Lower lobe of right lung (tissue), 2 donors: ENCODE measurements around the gene HSD17B2. TPM values are rescaled to one million over a fixed set of nuclear protein-coding genes. Genes with fewer than 3 reads are reported as not detected.
"Not testable (repeated sequence)": the region's sequence is repeated elsewhere in the genome, so short reads cannot be mapped to it uniquely, and the experiment has no call there.

Experiments used
- ATAC-seq, 2 donors: fragments of 200-7000 bp; cut with Tn5 transposase; one replicate each; pipeline ENCODE4 v1.9.1; 2020 to 2022; ENCODE audit warnings: mild to moderate bottlenecking in 2 of 2, moderate library complexity in 2 of 2
- DNase-seq: peaks from one replicate; pipeline ENCODE4 v3.0.0-alpha.2; 2020
- H3K27ac ChIP-seq: fragments of 200-600 bp; one replicate; pipeline ENCODE4 v1.8.0; 2022
- H3K27me3 ChIP-seq: fragments of 200-600 bp; one replicate; pipeline ENCODE4 v1.8.0; 2022; ENCODE audit warnings: low read depth
- H3K36me3 ChIP-seq: fragments of 200-600 bp; one replicate; pipeline ENCODE4 v1.8.0; 2022; ENCODE audit warnings: mild to moderate bottlenecking
- H3K4me1 ChIP-seq: fragments of 200-600 bp; one replicate; pipeline ENCODE4 v1.8.0; 2022
- H3K4me3 ChIP-seq: fragments of 200-600 bp; one replicate; pipeline ENCODE4 v1.8.0; 2022; ENCODE audit warnings: mild to moderate bottlenecking
- H3K9me3 ChIP-seq: fragments of 200-600 bp; one replicate; pipeline ENCODE4 v1.8.0; 2022
- intact Hi-C: fragments of 100-400 bp; cut with DNase I; formaldehyde crosslinking; loops from one replicate; pipeline ENCODE4 v1.11.0; 2022
- total RNA-seq: library from RNA; stranded (reverse); fragmentation: NEBNext Ultra II Directional; extraction: Animal tissue kit (Norgen Biotek cat#: 25700); gene quantifications from one replicate; pipeline ENCODE4 v1.2.1, GENCODE V29; 2021
- TF ChIP-seq, protein P1 (sequence below): fragments of 200-600 bp; IDR thresholded peaks from one replicate; pipeline ENCODE4 v1.8.0; 2022; ENCODE audit warnings: antibody characterized with exemption, mild to moderate bottlenecking
- donor health status: DM: no; HTN: yes; CAD: no; lungs with severe emphysema.

HSD17B2 gene
- total RNA-seq, 1 donor from 2014 or later: 2.9 TPM

DNA sequence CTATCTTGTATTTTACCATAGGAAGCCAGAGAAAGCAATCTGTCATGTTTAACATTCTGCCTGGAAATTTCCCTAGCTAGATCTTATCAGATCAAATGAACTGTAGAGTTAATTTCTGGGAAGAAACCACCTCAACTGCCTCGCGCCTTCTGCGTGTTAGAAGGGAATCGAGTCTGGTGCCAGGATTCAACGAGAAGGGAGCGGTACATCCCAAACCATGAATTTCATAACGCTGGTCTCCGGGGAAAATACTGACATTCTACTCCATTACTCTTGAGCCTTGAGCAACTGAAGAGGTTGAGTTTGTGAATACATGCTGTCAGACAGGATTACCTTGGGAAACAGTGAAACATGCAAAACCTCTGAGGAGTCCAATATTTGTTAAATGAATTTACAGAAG lies 99.8 kb downstream of the HSD17B2 start:
- no peaks in the 10 kb centered on the region for H3K36me3 ChIP-seq
- intact Hi-C loops: no loop called here
- H3K4me1 ChIP-seq: no peaks in the 10 kb centered on the region
- H3K27ac ChIP-seq: no peak overlapping the region
- ATAC-seq (no peak), DNase-seq (no peak)
- H3K27me3 ChIP-seq: no peaks in the 10 kb centered on the region
- no peaks in the 10 kb centered on the region for H3K9me3 ChIP-seq
- TF ChIP-seq, protein P1, sequence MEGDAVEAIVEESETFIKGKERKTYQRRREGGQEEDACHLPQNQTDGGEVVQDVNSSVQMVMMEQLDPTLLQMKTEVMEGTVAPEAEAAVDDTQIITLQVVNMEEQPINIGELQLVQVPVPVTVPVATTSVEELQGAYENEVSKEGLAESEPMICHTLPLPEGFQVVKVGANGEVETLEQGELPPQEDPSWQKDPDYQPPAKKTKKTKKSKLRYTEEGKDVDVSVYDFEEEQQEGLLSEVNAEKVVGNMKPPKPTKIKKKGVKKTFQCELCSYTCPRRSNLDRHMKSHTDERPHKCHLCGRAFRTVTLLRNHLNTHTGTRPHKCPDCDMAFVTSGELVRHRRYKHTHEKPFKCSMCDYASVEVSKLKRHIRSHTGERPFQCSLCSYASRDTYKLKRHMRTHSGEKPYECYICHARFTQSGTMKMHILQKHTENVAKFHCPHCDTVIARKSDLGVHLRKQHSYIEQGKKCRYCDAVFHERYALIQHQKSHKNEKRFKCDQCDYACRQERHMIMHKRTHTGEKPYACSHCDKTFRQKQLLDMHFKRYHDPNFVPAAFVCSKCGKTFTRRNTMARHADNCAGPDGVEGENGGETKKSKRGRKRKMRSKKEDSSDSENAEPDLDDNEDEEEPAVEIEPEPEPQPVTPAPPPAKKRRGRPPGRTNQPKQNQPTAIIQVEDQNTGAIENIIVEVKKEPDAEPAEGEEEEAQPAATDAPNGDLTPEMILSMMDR: no peak
- no peak overlapping the region for H3K4me3 ChIP-seq

DNA sequence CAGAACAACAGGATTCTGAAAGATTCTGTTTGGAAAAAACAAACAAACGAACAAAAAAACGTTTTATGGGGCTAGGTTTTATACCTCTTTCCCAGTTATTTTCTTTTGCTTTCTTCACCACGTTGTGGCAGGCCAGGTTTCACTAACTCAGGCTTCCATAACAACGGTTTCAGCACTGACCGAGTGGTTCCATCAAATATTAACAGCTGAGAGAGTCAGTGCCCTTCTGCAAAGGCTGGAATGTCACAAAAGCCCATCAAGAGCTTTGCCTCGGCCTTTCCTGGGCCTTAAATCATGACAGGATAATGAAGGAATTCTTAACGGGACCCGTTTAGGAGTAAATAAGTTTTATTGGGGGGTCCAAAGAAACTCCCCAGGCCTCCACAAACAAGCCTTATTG lies 100.8 kb downstream of the HSD17B2 start:
- no peak overlapping the region for H3K4me3 ChIP-seq
- TF ChIP-seq, protein P1: no peak
- no peaks in the 10 kb centered on the region for H3K27me3 ChIP-seq
- no peaks in the 10 kb centered on the region for H3K36me3 ChIP-seq
- intact Hi-C loops: no loop called here
- no peaks in the 10 kb centered on the region for H3K9me3 ChIP-seq
- DNase-seq (no peak), ATAC-seq (no peak)
- no peaks in the 10 kb centered on the region for H3K4me1 ChIP-seq
- H3K27ac ChIP-seq: no peak overlapping the region

DNA sequence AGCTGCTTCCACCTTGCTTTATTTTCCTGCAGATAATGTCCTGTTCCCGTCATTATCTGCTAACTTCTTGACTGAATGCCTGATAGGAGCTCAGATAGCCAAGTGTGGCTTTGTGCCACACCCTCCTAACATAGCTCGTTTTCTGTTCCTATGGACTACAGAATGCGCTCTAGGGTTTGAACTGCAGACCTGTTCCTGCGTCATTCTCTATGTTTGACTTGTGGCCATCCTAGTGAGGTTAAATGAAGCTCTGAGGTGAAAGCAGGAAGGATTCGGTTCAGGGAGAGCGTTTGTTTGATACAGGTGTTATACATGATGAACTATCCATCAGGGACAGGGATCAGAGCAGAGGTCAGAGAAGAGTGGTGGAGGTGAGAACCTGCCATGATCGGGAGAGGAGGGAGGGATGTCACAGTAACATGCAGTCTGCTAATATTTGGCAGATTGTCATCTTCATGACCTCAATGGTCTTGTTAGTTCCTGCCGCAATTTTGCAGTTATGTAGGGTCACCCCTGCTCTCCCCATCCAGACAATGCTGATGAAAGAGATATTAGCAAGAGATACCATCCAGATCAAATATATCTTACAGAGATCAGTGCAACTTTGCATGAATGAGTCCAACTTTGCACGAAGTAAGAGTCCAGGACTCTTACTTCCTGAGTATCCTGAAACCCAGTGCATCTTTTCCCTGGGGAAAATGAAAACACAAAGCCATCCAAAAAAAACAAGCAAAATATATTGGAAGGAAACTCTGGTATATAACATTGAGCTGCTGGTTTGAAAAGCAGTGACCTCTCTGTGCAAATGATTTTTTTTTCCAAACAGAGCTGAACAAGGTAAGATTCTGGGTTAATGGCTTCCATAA lies 102.1 kb downstream of the HSD17B2 start:
- Histone ChIP-seq H3K27ac (no peak overlapping the region), H3K4me3 (no peak overlapping the region), H3K4me1 (no peaks in the 10 kb centered on the region), H3K36me3 (no peaks in the 10 kb centered on the region), H3K9me3 (no peaks in the 10 kb centered on the region), H3K27me3 (no peaks in the 10 kb centered on the region)
- ATAC-seq: no peak
- intact Hi-C loops: no loop called here
- TF ChIP-seq, protein P1: no peak
- DNase-seq: no peak

DNA sequence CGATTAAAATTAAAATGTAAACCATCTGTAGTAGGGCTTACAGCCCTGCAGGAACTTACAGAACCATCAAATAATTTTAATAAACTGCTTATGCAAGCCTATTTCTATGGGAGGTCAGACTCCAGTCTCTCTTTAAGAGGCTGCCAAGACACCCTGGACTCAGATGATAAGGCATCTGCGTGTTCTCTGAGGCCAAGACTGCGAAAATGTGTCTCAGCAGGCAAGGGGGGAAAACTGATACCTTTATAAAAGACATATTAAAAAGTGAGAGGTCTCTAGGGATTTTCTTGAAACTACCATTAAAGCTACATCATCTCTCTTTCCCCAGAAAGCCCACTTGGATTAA lies 102.7 kb downstream of the HSD17B2 start:
- H3K27me3 ChIP-seq: no peaks in the 10 kb centered on the region
- TF ChIP-seq, protein P1: no peak
- H3K27ac ChIP-seq: no peak overlapping the region
- DNase-seq: no peak
- H3K4me1 ChIP-seq: no peaks in the 10 kb centered on the region
- intact Hi-C loops: no loop called here
- H3K9me3 ChIP-seq: no peaks in the 10 kb centered on the region
- no peak for ATAC-seq
- no peak overlapping the region for H3K4me3 ChIP-seq
- H3K36me3 ChIP-seq: no peaks in the 10 kb centered on the region

- TF ChIP-seq, protein P1: no peak
- no peak overlapping the region for H3K4me3 ChIP-seq
- DNase-seq (no peak), ATAC-seq (no peak)
- H3K4me1 ChIP-seq: no peaks in the 10 kb centered on the region
- H3K36me3 ChIP-seq: no peaks in the 10 kb centered on the region
- H3K27ac ChIP-seq: no peak overlapping the region
- no peaks in the 10 kb centered on the region for H3K27me3 ChIP-seq
- no peaks in the 10 kb centered on the region for H3K9me3 ChIP-seq
- intact Hi-C loops: no loop called here
Observed at GRCh38 chr16:82138478-82139285, 103.6 kb downstream of the HSD17B2 start.

DNA sequence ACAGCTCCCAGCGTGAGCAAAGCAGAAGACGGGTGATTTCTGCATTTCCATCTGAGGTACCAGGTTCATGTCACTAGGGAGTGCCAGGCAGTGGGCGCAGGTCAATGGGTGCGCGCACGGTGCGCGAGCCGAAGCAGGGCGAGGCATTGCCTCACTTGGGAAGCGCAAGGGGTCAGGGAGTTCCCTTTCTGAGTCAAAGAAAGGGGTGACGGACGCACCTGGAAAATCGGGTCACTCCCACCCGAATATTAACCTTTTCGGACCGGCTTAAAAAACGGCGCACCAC lies 104.2 kb downstream of the HSD17B2 start:
- H3K4me3 ChIP-seq, H3K27ac ChIP-seq, H3K36me3 ChIP-seq, H3K4me1 ChIP-seq, H3K9me3 ChIP-seq, H3K27me3 ChIP-seq, ATAC-seq, intact Hi-C loops, DNase-seq: not testable (repeated sequence)
